ENCODE results near the gene ZMPSTE24.

The ZMPSTE24 gene

DNA sequence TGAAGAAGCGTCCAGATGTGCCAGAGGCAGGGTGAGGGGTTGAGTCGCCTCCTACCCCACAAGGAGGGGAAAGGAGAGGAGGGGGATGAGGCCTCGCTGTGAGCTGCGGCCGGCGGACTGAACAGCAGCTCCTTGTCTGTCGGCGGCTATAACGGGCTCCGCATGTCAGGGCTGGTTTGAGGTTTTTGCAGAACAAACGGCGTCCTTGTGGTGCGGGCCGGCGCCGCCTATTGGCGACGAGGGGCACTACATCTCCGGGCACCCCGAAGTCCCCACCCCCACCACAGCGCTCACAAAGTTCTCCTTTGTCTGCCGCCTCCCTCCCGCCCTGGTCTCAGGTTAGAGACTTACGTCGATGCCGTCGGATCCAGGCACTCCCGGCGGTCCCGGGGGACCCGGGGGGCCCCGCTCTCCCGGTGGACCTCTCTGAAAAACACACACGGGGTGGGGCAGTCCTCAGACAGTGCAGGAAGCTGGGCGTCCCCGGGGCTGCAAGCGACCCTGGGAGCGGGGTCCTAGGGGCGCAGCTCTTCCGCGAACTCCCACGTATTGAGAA, 57.3 kb downstream of the ZMPSTE24 start:
- H3K27ac ChIP-seq, result peak overlapping the region; percentile 48
- H3K27me3 ChIP-seq (ENCODE audit: insufficient read depth, low read depth, severe bottlenecking), result peaks cover 25% of the 10 kb centered on the region
- no peaks in the 10 kb centered on the region for H3K9me3 ChIP-seq (ENCODE audit: severe bottlenecking)
- peak; percentile 86 for DNase-seq
- TF ChIP-seq, protein P1, sequence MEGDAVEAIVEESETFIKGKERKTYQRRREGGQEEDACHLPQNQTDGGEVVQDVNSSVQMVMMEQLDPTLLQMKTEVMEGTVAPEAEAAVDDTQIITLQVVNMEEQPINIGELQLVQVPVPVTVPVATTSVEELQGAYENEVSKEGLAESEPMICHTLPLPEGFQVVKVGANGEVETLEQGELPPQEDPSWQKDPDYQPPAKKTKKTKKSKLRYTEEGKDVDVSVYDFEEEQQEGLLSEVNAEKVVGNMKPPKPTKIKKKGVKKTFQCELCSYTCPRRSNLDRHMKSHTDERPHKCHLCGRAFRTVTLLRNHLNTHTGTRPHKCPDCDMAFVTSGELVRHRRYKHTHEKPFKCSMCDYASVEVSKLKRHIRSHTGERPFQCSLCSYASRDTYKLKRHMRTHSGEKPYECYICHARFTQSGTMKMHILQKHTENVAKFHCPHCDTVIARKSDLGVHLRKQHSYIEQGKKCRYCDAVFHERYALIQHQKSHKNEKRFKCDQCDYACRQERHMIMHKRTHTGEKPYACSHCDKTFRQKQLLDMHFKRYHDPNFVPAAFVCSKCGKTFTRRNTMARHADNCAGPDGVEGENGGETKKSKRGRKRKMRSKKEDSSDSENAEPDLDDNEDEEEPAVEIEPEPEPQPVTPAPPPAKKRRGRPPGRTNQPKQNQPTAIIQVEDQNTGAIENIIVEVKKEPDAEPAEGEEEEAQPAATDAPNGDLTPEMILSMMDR (IDR thresholded peaks at IDR 0.05; ENCODE audit: low read depth, low read length), result peak; percentile 96
- peak overlapping the region; percentile 44 for H3K4me3 ChIP-seq (ENCODE audit: low read depth, low read length)
- no peaks in the 10 kb centered on the region for H3K36me3 ChIP-seq

DNA sequence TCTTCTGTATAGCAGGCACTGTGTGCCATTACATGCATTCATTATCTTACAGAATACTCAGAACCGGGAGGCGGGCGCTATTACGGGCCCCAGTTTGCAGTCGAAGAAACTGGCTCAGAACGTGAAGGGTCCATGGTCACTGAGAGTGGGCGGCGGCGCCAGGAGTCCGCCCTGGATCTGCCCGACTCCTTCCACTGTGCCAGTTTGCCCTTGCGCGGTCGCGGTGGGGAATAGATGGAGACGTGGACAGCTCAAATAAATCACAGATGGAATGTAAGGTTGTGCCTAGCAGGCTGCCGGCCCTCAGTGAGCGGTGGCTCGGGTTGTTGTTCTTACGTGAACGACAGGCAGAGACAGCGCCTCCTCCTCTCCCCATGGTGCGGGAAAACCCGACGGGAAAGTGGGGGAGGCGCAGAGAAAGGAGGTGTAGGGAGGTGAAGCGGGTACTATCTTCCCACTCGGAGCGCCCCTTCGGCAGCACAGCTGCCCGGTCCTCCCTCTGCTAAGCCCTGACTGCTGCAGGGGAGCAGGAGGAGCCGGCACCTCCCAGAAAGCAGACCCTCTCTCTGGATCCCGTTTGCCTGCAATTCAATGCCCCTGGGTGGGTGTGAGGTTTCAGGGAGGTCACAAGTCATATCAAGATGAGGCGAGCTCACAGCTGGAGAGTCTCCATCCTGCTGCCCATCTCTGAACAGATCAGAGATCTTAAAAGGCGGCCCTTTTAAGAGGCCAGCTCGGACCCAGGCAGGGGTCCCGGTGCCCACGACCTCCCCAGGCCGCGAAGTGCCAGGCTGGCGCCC, 58.0 kb downstream of the ZMPSTE24 start:
- peak overlapping the region; percentile 44 for H3K4me3 ChIP-seq (ENCODE audit: low read depth, low read length)
- no peaks in the 10 kb centered on the region for H3K9me3 ChIP-seq (ENCODE audit: severe bottlenecking)
- TF ChIP-seq, protein P1 (IDR thresholded peaks at IDR 0.05; ENCODE audit: low read depth, low read length), result no peak
- H3K27me3 ChIP-seq (ENCODE audit: insufficient read depth, low read depth, severe bottlenecking), result peaks cover 25% of the 10 kb centered on the region
- no peak for DNase-seq
- H3K36me3 ChIP-seq, result no peaks in the 10 kb centered on the region
- H3K27ac ChIP-seq, result no peak overlapping the region; the same call in 1 of the 2 replicates

DNA sequence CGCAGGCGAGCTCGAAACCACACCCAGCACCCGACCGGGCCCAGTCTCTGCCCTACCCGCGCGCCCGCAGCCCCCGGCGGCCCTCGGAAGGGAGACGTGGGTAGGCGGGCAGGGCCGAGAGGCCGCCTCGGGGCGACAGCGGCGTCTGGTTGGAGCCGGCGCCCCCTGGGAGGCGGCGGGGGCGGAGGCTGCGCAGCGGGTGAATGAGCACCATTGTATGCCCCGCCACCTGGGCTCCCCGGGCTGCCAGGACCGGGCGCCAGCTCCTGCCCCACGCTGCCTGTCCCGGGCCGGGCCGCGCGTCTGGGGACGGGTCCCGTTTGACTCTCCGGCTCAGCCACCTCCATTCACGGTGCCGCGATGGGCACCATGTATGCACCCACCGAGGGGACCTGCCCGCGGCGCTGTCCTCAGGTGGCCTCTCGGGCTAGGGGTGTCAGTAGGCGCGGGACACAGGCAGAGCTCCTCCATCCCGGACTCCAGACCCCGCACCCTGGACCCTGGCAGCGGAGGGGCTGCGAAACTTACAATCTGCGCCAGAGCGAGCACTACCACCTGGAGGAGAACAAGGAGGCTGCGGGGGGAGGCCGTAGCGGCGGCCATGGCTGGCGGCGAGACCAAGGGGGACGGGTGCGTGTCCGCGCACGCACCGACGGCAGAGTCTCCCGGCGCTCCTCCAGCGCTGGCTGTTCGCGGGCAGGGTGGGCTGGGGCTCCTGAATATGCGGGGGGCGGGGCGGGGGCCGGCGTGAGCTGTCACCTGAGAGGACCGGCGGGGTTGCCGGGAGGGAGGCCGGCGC, 58.8 kb downstream of the ZMPSTE24 start, which contains the start of gene COL9A2:
TSS of gene COL9A2 (minus strand) at position 692 of the 799 bp plus-strand sequence. CDS start at position 603, 89 bp downstream.
- H3K27ac ChIP-seq, result no peak within 1 kb of the TSS
- H3K9me3 ChIP-seq (ENCODE audit: severe bottlenecking), result no peaks in the 10 kb centered on the region
- peak within 1 kb of the TSS; percentile 44 for H3K4me3 ChIP-seq (ENCODE audit: low read depth, low read length)
- DNase-seq, result no peak
- H3K36me3 ChIP-seq, result no peaks in the 10 kb centered on the region
- TF ChIP-seq, protein P1 (IDR thresholded peaks at IDR 0.05; ENCODE audit: low read depth, low read length), result 0 out of 2 replicates have a peak, but pooled peaks have one; percentile 2
- H3K27me3 ChIP-seq (ENCODE audit: insufficient read depth, low read depth, severe bottlenecking), result peaks cover 25% of the 10 kb centered on the region

DNA sequence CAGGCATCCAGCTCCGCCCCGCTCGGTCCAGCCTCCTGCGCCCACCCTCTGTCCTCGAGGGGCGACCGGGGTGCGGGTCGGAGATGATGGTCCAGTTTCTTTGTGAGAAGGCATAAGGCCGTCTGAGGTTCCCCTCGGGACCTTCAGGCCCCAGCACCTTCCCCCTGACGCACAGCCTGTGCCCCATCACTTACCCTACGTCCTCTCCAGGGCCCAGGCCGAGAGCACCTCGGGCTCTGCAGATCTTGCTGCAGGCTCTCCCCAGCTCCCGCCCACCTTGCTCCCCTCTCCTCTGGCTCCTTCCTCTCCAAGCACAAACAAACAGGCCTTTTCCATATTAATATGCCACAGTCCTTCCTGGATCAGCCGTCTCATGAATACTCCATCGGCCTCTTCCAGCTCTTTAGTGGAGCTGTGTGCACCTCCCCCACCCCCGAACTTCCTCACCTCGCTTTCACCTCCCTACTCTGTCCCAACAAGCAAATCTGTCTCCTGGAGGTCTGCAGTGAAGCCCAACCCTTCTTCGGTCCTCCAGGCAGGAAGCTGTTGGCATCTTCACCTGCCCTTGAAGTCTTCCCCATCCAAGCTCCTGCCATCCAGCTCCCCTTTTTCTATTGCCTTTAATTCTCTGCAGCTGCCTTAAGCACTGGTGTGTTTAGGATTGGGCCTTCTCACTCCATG, 59.5 kb downstream of the ZMPSTE24 start:
- DNase-seq, result no peak
- TF ChIP-seq, protein P1 (IDR thresholded peaks at IDR 0.05; ENCODE audit: low read depth, low read length), result no peak
- Histone ChIP-seq H3K27me3 (ENCODE audit: insufficient read depth, low read depth, severe bottlenecking) (peaks cover 25% of the 10 kb centered on the region), H3K4me3 (ENCODE audit: low read depth, low read length) (peak overlapping the region; percentile 44), H3K9me3 (ENCODE audit: severe bottlenecking) (no peaks in the 10 kb centered on the region), H3K36me3 (no peaks in the 10 kb centered on the region), H3K27ac (no peak overlapping the region)

DNA sequence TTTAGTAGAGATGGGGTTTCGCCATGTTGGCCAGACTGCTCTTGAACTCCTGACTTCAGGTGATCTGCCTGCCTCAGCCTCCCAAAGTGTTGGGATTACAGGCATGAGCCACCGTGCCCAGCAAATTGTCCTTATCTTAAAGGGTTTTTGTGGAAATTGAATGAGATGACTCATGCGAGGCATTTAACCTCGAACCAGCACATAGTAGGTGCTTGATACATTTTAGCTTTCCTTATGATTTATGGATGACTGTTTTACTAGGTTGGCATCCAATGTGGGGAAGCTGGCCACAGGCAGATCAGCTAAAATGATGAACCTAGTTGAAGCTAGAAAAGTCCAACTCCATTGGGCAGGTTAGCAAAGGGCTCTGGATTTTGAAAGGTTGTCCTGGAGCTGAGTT, 60.4 kb downstream of the ZMPSTE24 start:
- no peak overlapping the region for H3K4me3 ChIP-seq (ENCODE audit: low read depth, low read length)
- H3K36me3 ChIP-seq, result no peaks in the 10 kb centered on the region
- peaks cover 25% of the 10 kb centered on the region for H3K27me3 ChIP-seq (ENCODE audit: insufficient read depth, low read depth, severe bottlenecking)
- TF ChIP-seq, protein P1 (IDR thresholded peaks at IDR 0.05; ENCODE audit: low read depth, low read length), result no peak
- H3K27ac ChIP-seq, result no peak overlapping the region
- no peaks in the 10 kb centered on the region for H3K9me3 ChIP-seq (ENCODE audit: severe bottlenecking)
- DNase-seq, result no peak

Data from WERI-Rb-1 (cell line).